ENCODE results near the gene CTAG2.
"Not testable (repeated sequence)": the region's sequence is repeated elsewhere in the genome, so short reads cannot be mapped to it uniquely, and the experiment has no call there.

CTAG2 gene

DNA sequence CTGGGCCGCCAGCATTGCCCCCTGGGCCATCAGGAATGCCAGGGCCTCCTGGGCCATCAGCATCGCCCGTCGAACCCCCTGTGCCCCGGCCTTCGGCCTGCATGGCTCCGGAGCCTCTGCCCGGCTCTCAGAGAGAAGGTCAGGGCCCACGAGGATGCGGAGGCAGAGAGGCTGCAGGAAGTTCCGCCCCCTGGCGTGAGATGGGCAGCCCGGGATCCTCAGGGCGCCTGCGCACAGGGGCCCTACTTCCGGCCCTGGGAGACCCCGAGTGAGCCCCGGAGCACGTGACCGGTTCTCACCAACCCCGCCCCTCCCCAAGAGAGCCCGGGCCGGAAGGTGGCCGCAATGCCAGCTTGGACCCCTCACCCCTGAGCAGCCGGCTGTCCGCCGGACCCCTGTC is at the start of gene CTAG2:
Gene CTAG2, minus strand, starts transcription at position 167 of the 400 bp plus-strand sequence. Its CDS starts 64 bp downstream, at position 103.
- not testable (repeated sequence) for H3K36me3 ChIP-seq (ENCODE audit: insufficient read depth, low read length); H3K27ac ChIP-seq; H3K4me3 ChIP-seq; H3K9me3 ChIP-seq (ENCODE audit: low read depth, low read length); H3K9ac ChIP-seq (ENCODE audit: insufficient read length); DNase-seq (ENCODE audit: low read depth, low spot score)

DNA sequence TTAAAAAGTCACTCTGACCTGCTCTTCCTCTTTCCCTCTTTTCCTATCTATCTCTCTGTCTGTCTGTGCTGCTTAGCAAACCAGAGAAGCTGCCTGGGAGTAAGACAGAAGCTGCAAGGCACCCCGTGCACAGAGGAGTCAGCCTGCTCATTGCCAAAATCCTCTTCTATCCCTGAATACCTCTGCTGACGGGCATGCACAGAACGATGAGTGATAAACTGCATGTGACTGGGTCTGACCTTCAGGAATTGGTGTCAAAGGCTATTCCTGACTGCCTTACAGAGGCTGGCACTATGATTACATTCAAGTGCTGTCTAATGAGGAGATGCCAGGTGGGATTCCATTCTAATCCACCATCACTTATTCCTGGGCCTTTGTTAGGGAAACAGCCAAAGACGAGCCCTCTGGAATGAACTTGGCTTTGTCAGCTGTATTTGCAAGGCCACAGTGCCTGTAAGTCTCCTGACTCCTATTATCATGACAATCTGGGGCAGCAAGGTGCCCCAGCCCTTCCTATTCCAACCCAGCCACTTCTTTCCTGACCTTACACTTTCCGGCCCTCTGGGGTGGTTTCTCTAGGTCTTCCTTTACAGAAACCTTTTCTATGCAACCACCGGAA is 45.4 kb upstream of the CTAG2 start:
- TF ChIP-seq FOXP2 (optimal IDR thresholded peaks at IDR 0.05; ENCODE audit: control extremely low read depth, extremely low read length, insufficient read depth): no peak
- no peak for TF ChIP-seq EZH2 (IDR thresholded peaks at IDR 0.05)
- no peak for DNase-seq (ENCODE audit: low read depth, low spot score)
- Histone ChIP-seq H3K9ac (ENCODE audit: insufficient read length) (no peak overlapping the region), H3K4me3 (no peak overlapping the region), H3K27ac (no peak overlapping the region), H3K9me3 (ENCODE audit: low read depth, low read length) (no peaks in the 10 kb centered on the region), H3K36me3 (ENCODE audit: insufficient read depth, low read length) (no peaks in the 10 kb centered on the region)

DNA sequence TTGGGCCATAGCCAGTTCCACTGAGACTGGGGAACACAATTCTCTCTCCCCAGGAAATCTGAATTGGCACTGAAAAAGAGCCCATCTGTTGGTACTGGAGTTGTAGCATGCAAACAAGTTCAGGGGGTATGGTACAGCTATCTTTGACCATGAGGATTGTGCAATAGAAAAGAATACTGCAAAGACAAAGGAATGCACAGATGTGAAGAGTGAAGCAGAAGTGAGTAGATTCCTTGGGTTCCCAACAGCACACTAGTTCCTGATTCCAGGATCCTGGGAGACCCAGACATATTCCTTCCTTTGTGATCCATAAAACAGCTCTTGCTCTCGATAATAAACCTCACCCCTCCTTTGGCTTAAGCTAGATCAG is 43.3 kb upstream of the CTAG2 start:
- TF ChIP-seq EZH2 (IDR thresholded peaks at IDR 0.05) (no peak), POLR2AphosphoS5 (IDR thresholded peaks at IDR 0.05; ENCODE audit: borderline replicate concordance, low read depth, low read length) (no peak), FOXP2 (optimal IDR thresholded peaks at IDR 0.05; ENCODE audit: control extremely low read depth, extremely low read length, insufficient read depth) (no peak)
- DNase-seq (ENCODE audit: low read depth, low spot score): no peak

DNA sequence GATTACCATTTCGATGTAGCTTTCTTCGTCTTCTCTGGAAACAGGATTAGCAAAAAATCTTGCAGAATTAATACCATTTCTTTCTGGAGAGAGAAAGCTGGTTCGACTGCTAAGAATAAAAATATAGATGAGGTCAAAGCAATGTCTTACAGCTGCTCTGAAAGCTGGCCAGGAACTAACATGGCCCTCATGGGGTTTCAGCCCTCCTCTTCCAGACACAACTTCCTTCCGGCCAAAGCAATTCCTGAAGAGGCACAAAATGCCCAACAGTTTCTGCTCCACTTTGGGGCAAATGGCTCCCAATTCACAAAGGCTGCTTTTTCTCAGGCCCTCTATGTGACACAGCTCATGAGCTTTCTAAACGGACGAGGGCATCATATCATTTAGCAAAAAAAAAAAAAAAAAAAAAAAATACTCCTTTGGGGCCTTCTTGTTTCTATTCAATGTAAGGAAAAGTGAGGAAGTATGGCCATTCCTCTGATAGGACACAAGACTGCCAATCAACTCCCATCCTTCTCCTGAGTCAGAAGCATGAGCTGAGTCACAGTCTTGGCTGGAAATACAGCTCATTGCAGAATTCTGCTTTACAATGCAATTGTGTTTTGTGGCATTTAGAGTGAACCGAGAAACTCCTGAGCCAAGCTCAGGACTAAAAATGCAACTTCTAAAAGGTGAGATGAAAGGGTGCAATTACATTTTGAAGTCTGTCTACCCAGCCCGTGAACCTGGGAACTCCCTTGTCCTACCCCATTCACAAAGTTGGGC is 42.7 kb upstream of the CTAG2 start:
- no peak overlapping the region for H3K27ac ChIP-seq
- no peaks in the 10 kb centered on the region for H3K36me3 ChIP-seq (ENCODE audit: insufficient read depth, low read length)
- no peak for DNase-seq (ENCODE audit: low read depth, low spot score)

More for the DNA sequence above, 43.3 kb upstream of the CTAG2 start:
- Histone ChIP-seq H3K36me3 (ENCODE audit: insufficient read depth, low read length) (no peaks in the 10 kb centered on the region), H3K9me3 (ENCODE audit: low read depth, low read length) (no peaks in the 10 kb centered on the region), H3K9ac (ENCODE audit: insufficient read length) (no peak overlapping the region), H3K27ac (no peak overlapping the region), H3K4me3 (no peak overlapping the region)

DNA sequence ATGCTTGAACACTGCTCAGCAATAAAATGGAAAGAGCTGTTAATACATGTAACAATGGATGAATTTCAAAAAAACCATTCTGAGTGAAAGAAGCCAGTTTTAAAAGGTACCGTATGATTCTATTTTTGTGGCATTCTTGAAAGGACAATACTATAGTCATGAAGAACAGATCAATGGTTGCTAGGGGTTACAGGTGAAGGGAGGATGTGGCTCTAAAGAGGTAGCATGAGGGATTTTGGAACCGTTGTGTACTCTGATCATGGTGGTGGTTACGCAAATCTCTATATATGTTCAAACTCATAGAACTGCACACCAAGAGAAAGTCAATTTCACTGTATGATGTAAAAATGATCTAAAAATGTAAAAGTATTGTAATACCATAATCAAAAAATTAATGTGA is 40.0 kb upstream of the CTAG2 start:
- Histone ChIP-seq H3K4me3 (no peak overlapping the region), H3K36me3 (ENCODE audit: insufficient read depth, low read length) (no peaks in the 10 kb centered on the region), H3K9ac (ENCODE audit: insufficient read length) (no peak overlapping the region), H3K27ac (no peak overlapping the region), H3K9me3 (ENCODE audit: low read depth, low read length) (no peaks in the 10 kb centered on the region)
- no peak for DNase-seq (ENCODE audit: low read depth, low spot score)
- TF ChIP-seq EZH2 (IDR thresholded peaks at IDR 0.05) (no peak), POLR2AphosphoS5 (IDR thresholded peaks at IDR 0.05; ENCODE audit: borderline replicate concordance, low read depth, low read length) (no peak), FOXP2 (optimal IDR thresholded peaks at IDR 0.05; ENCODE audit: control extremely low read depth, extremely low read length, insufficient read depth) (no peak)

More for the DNA sequence above, 42.7 kb upstream of the CTAG2 start:
- Histone ChIP-seq H3K9me3 (ENCODE audit: low read depth, low read length) (no peaks in the 10 kb centered on the region), H3K9ac (ENCODE audit: insufficient read length) (no peak overlapping the region), H3K4me3 (no peak overlapping the region)
- TF ChIP-seq EZH2 (IDR thresholded peaks at IDR 0.05) (no peak), POLR2AphosphoS5 (IDR thresholded peaks at IDR 0.05; ENCODE audit: borderline replicate concordance, low read depth, low read length) (no peak), FOXP2 (optimal IDR thresholded peaks at IDR 0.05; ENCODE audit: control extremely low read depth, extremely low read length, insufficient read depth) (no peak)

DNA sequence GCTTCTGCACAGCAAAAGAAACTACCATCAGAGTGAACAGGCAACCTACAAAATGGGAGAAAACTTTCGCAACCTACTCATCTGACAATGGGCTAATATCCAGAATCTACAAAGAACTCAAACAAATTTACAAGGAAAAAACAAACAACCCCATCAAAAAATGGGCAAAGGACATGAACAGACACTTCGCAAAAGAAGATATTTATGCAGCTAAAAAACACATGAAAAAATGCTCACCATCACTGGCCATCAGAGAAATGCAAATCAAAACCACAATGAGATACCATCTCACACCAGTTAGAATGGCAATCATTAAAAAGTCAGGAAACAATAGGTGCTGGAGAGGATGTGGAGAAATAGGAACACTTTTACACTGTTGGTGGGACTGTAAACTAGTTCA is 37.1 kb upstream of the CTAG2 start:
- H3K27ac ChIP-seq; H3K36me3 ChIP-seq (ENCODE audit: insufficient read depth, low read length); H3K4me3 ChIP-seq; DNase-seq (ENCODE audit: low read depth, low spot score); H3K9me3 ChIP-seq (ENCODE audit: low read depth, low read length); H3K9ac ChIP-seq (ENCODE audit: insufficient read length): not testable (repeated sequence)

DNA sequence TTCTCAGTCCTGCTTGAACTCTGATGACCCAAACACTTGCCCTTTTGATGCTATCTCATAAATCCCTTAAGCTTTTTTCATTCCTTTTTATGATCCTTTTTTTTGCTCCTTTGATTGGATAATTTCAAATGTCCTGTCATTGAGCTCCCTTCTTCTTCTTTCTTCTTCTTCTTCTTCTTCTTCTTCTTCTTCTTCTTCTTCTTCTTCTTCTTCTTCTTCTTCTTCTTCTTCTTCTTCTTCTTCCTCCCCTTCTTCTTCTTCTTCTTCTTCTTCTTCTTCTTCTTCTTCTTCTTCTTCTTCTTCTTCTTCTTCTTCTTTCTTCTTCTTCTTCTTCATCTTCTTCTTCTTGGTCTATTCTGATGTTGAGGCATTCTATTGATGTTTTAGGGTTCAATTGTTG is 18.7 kb upstream of the CTAG2 start:
- not testable (repeated sequence) for H3K9ac ChIP-seq (ENCODE audit: insufficient read length)

DNA sequence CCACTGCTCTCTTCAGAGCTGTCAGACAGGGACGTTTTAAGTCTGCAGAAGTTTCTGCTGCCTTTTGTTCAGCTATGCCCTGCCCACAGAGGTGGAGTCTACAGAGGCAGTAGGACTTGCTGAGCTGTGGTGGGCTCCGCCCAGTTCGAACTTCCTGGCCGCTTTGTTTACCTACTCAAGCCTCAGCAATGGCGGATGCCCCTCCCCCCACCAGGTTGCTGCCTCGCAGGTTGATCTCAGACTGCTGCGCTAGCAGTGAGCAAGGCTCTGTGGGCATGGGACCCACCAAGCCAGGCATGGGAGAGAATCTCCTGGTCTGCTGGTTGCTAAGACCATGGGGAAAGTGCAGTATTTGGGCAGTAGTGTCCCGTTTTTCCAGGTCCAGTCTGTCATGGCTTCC is 17.5 kb upstream of the CTAG2 start:
- H3K9me3 ChIP-seq (ENCODE audit: low read depth, low read length); H3K27ac ChIP-seq; H3K4me3 ChIP-seq; H3K9ac ChIP-seq (ENCODE audit: insufficient read length); DNase-seq (ENCODE audit: low read depth, low spot score); H3K36me3 ChIP-seq (ENCODE audit: insufficient read depth, low read length): not testable (repeated sequence)

More for the DNA sequence above, 18.7 kb upstream of the CTAG2 start:
- H3K9me3 ChIP-seq (ENCODE audit: low read depth, low read length); H3K27ac ChIP-seq; H3K4me3 ChIP-seq; H3K36me3 ChIP-seq (ENCODE audit: insufficient read depth, low read length); DNase-seq (ENCODE audit: low read depth, low spot score): not testable (repeated sequence)

DNA sequence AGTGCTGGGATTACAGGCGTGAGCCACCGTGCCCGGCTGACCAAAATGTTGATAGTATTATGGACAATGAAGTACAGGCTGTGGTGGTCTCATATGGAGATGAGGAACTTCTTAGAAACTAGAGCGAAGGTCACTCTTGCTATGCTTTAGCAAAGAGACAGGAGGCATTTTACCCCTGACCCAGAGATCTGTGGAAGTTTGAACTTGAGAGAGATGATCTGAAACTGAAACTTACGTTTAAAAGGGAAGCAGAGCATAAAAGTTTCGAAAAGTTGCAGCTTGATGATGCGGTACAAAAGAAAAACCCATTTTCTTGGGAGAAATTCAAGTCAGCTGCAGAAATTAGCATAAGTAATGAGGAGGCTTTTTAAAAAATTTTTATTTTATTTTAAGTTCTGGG is 8.5 kb upstream of the CTAG2 start:
- no peak for DNase-seq (ENCODE audit: low read depth, low spot score)
- Histone ChIP-seq H3K9ac (ENCODE audit: insufficient read length) (no peak overlapping the region), H3K9me3 (ENCODE audit: low read depth, low read length) (no peaks in the 10 kb centered on the region), H3K36me3 (ENCODE audit: insufficient read depth, low read length) (no peaks in the 10 kb centered on the region), H3K4me3 (no peak overlapping the region), H3K27ac (no peak overlapping the region)
- TF ChIP-seq POLR2AphosphoS5 (IDR thresholded peaks at IDR 0.05; ENCODE audit: borderline replicate concordance, low read depth, low read length) (no peak), FOXP2 (optimal IDR thresholded peaks at IDR 0.05; ENCODE audit: control extremely low read depth, extremely low read length, insufficient read depth) (no peak), EZH2 (IDR thresholded peaks at IDR 0.05) (no peak)
